Mesodermal cell (in vitro differentiated cells): ENCODE results near the gene CREB3L2.

Experiments
- H3K27ac ChIP-seq: 2 replicates; pipeline ENCODE4 v1.7.0; 2013; ENCODE audit warnings: mild to moderate bottlenecking, low read depth, low read length, moderate library complexity; ENCODE audit not compliant: severe bottlenecking
- H3K36me3 ChIP-seq: 2 replicates; pipeline ENCODE4 v1.7.1; 2013; ENCODE audit warnings: mild to moderate bottlenecking, low read length, moderate library complexity; ENCODE audit not compliant: control insufficient read depth, insufficient read depth
- H3K4me1 ChIP-seq: one replicate; pipeline ENCODE4 v1.7.1; 2013; ENCODE audit warnings: mild to moderate bottlenecking, low read length; ENCODE audit not compliant: insufficient read depth, control insufficient read depth, poor library complexity, severe bottlenecking
- H3K4me3 ChIP-seq: 2 replicates; pipeline ENCODE4 v1.7.0; 2013; ENCODE audit warnings: low read length, control low read depth, mild to moderate bottlenecking; ENCODE audit not compliant: insufficient read depth, poor library complexity, severe bottlenecking; ENCODE audit errors: extremely low read depth
- H3K9me3 ChIP-seq: 2 replicates; pipeline ENCODE4 v1.7.1; 2013; ENCODE audit warnings: mild to moderate bottlenecking, low read length, moderate library complexity; ENCODE audit not compliant: control insufficient read depth
- WGBS, 2 experiments: methylation state at CpG; one replicate each; pipeline ENCODE4 v1.1.5; 2013; ENCODE audit warnings: missing lambda C conversion rate in 2 of 2; ENCODE audit not compliant: insufficient coverage in 2 of 2; 5-methylcytosine and 5-hydroxymethylcytosine counted together

CREB3L2 gene

DNA sequence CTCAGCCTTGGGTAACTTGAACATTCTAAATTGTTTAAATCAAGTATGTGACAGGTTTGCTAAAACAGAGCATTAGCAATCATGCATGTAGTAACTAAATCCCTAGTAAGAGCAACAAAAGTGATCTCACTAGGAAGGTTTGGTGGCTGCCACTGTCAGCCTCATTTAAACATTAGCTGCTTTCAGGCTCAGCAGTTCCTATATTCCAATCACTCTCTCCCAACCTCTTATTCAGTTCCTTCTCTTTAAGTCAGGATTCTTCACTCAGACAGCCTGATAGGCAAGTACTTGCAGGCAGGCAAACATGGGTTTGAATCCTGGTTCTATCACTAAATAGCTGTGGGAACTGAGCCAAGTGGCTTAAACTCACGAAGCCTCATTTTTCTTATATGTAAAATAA lies 3.6 kb downstream of the CREB3L2 start:
- H3K27ac ChIP-seq, result no peak overlapping the region
- peaks cover 33% of the 10 kb centered on the region for H3K36me3 ChIP-seq
- H3K9me3 ChIP-seq, result no peaks in the 10 kb centered on the region
- WGBS, 2 experiments, result no CpG with 5 or more reads among the region's 1 CpG
- peaks cover 22% of the 10 kb centered on the region for H3K4me1 ChIP-seq
- H3K4me3 ChIP-seq, result no peak overlapping the region

DNA sequence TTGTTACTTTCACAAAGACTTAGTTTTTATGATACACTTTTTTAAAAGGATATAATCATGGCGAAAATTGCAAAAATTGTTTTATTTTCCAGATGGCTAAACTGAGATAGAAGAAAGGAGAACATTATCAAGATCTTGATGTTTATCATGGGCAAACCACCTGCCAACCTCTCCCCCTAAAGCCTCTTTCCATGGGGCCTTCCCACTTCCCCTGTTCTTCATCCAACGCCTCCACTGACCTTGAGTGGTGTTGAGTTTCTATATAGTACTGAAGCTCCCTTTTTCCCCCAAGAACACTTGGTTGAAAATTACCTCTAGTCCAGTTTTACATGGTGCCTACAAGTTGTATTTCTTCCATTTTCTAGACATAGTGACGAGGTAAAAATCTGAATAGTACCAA lies 5.0 kb downstream of the CREB3L2 start:
- no peak overlapping the region for H3K4me3 ChIP-seq
- H3K4me1 ChIP-seq, result peaks cover 24% of the 10 kb centered on the region
- peaks cover 33% of the 10 kb centered on the region for H3K36me3 ChIP-seq
- H3K27ac ChIP-seq, result no peak overlapping the region
- no CpG with 5 or more reads among the region's 3 CpGs for WGBS, 2 experiments
- no peaks in the 10 kb centered on the region for H3K9me3 ChIP-seq

DNA sequence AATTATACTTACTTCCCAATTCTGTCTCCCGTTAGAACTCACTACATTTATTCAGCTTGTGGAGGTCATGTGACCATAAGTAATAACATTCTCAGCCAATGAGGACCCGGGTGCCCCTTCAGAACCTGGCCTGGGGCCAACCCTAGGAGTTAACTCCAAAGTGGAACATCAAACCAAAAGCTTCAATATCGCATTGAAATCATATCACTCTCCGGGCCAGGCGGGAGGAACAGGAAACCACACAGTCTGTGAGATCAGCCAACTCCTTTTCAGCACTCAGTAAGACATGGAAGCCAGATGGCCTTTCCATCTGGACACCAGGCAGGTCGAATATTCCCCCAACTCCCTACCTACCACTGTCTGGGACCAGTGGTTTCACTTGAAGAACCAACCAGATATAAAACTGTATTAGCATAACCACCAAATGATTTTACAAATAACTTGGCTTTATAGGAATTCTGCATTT lies 5.5 kb downstream of the CREB3L2 start:
- no peaks in the 10 kb centered on the region for H3K9me3 ChIP-seq
- WGBS, 2 experiments, result 83 to 100% methylated on average over 4 to 5 of the region's 6 CpGs
- no peak overlapping the region for H3K4me3 ChIP-seq
- peaks cover 33% of the 10 kb centered on the region for H3K36me3 ChIP-seq
- H3K4me1 ChIP-seq, result peaks cover 26% of the 10 kb centered on the region
- no peak overlapping the region for H3K27ac ChIP-seq

DNA sequence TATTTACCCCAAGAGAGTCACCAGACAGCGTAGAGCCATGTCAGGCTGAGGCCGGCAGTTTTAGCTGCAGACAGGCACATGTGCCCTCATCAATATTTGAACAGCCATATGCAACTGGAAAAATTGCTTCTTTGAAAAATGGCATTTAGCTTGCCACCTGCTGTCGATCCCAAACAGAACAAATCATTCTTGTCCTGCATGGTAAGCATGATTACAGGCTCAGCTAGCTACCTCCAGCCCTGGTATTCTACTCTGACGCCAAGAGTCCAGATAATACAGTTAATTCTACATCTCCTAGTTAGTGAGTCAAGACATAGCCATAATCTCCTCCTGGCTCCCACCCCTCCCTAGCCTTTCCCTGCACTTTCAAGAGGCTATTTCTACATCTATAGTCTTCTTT lies 7.7 kb downstream of the CREB3L2 start:
- Histone ChIP-seq H3K4me3 (no peak overlapping the region), H3K36me3 (peaks cover 33% of the 10 kb centered on the region), H3K27ac (no peak overlapping the region), H3K4me1 (peaks cover 38% of the 10 kb centered on the region), H3K9me3 (no peaks in the 10 kb centered on the region)
- WGBS, 2 experiments, result 94 to 98% methylated on average over 4 of the region's 4 CpGs

DNA sequence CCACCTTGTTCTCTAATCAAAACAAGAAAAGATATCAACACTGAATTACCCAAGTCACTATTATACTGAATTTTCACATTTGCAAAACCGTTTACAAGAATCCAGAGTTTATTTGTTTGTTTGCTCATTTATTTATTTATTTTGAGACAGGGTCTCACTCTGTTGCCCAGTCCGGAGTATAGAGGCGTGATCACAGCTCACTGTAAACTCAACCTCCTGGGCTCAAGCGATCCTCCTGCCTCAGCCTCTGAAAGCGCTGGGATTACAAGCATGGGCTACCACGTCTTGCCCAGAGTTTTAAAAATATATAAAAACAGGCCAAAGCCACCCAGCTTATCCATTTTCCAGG lies 8.5 kb downstream of the CREB3L2 start:
- 94 to 100% methylated on average over 4 to 5 of the region's 6 CpGs for WGBS, 2 experiments

DNA sequence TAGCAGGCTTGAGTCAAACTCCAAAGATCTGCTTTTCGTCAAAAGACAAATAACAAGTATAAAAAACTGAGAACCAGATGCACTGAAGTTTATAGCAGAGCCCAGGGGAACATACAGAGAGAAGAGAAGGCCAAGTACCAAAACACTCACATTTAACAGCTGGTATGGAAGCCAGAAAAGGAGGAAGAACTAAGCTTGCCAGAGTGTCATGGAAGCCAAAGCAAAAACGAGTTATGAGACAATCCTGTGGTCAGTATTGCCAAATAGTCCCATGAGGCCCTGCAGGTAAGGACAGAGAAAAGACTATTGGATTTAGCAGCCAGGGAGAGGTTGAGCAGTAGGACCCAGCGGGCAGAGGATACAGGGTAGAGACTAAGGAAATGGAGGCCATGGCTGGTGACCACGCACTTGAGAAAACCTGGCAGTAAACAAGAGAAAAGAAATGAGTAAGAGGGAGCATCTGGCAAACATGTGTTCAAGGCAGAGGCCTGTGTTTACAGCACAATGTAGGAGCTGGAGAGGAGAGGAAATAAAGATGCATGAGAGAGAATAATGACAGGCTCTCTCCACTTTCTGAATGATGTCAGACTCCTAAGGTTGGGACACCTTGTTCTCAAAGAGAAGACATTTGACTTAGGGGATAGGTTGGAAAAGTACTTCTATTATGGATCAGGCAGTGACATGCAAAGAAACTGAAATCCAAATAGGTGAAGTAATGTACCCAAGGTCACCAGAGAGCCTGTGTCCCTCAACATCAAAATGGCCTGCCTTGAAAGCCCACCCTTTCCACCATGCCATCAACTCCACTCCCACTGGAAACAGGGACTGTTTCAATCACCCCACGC lies 9.1 kb downstream of the CREB3L2 start:
- Histone ChIP-seq H3K9me3 (no peaks in the 10 kb centered on the region), H3K36me3 (peaks cover 22% of the 10 kb centered on the region), H3K27ac (peak overlapping the region; percentile 92), H3K4me1 (peaks cover 48% of the 10 kb centered on the region), H3K4me3 (no peak overlapping the region)
- WGBS, 2 experiments, result 86% methylated on average over 4 to 5 of the region's 5 CpGs

More for the DNA sequence above, 8.5 kb downstream of the CREB3L2 start:
- no peaks in the 10 kb centered on the region for H3K9me3 ChIP-seq
- no peak overlapping the region for H3K4me3 ChIP-seq
- peaks cover 42% of the 10 kb centered on the region for H3K4me1 ChIP-seq
- H3K36me3 ChIP-seq, result peaks cover 28% of the 10 kb centered on the region
- peak overlapping the region; percentile 92 for H3K27ac ChIP-seq

DNA sequence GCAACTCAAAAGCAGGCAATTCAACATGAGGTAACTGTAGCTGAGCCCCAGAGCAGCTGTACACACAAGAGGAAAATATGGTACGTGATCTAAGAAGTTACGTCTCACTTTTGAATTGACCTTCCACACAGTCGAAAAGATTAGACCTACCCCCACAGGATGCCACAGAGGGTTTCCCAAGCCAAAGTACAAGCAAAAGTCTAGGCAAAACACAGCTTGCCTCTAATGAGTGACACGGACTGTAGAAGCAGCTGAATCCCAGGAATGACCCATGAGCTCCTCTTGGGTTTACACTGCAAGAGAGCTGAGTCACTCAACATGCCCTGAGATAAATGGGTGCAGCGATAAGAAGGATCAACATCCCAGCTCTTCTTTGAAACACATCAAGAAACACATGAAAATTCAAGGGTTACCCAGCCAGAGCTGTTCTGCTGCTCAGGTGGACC lies 9.8 kb downstream of the CREB3L2 start:
- Histone ChIP-seq H3K9me3 (no peaks in the 10 kb centered on the region), H3K36me3 (peaks cover 18% of the 10 kb centered on the region), H3K27ac (peak overlapping the region; percentile 92), H3K4me3 (no peak overlapping the region), H3K4me1 (peaks cover 50% of the 10 kb centered on the region)
- 90% methylated on average over 5 of the region's 5 CpGs; no CpG with 5 or more reads in 1 of the 2 experiments for WGBS, 2 experiments

DNA sequence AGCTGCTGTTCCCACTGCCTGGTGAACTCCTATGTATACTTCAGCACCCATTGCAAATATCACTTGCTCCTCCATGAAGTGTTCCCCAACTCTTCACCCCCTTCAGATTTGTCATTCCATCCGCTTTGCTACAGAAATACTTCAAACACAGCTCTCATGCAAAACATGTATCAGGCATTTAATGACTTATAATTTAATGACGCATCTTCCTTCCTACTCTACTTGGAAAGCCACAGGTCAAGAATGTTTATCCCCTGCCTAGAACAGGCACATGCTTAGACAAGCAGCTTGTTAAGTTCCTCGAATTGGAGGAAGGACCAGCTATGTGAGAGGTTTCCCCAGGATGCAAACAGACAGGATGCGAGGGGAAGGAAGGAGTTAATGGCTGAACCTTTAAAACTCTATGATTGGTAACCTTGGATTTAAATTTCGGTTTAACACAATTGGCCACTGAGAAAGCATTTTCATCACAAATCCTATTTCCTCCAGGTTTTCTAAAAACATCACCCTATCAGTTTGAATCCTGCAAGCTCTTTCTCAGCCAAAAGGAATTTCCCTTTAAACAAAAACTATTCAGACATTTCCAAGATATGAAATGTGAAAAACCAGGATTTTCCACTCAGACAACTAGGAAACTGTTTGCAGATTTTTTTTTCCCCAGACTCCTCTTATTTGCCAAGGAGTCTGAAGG lies 11.5 kb downstream of the CREB3L2 start:
- Histone ChIP-seq H3K4me3 (no peak overlapping the region), H3K27ac (peak overlapping the region; percentile 78), H3K4me1 (peaks cover 54% of the 10 kb centered on the region), H3K36me3 (peaks cover 4% of the 10 kb centered on the region), H3K9me3 (no peaks in the 10 kb centered on the region)
- 71 to 80% methylated on average over 3 of the region's 5 CpGs for WGBS, 2 experiments

DNA sequence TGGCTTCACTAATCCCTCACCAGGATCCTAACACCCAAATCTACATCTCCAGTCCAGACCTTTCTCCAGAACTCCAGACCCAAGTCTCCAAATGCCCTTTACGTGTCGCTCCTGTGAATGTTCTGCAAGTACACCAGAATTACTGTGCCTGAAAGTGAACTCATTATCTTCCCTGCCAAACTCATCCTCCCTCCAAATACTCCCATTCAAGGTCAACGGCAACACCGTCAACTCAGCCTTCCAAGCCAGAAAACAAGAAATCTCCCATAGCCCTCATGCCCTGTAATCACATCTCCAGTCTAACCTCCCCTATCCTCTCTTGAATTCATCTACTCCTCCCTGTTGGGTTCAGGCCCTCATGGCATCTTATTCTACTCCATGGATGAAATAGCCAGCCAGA lies 12.3 kb downstream of the CREB3L2 start:
- Histone ChIP-seq H3K4me1 (peaks cover 62% of the 10 kb centered on the region), H3K9me3 (no peaks in the 10 kb centered on the region), H3K4me3 (no peak overlapping the region), H3K27ac (peak overlapping the region; percentile 78), H3K36me3 (peaks cover 4% of the 10 kb centered on the region)
- 95 to 98% methylated on average over 4 of the region's 4 CpGs for WGBS, 2 experiments

DNA sequence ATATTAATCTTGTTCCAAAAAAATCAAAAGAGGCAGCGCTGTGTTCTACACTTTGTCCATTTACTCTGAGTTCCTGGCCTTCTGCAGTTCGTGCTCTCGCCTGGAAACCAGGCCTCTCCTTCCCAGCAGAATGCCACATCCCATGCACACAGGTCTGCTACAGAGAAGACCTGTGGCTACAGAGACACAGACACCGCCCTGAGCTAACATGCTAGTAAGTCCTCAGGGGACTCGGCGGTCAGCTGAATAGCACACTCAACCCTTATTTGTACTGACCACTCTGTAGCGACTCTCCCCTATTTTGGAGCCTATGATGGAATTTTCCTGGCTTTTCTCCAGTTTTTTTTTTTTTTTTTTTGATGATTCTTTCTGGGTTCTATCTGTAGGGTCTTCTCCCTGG lies 12.8 kb downstream of the CREB3L2 start:
- Histone ChIP-seq H3K4me1 (peaks cover 58% of the 10 kb centered on the region), H3K9me3 (no peaks in the 10 kb centered on the region), H3K4me3 (no peak overlapping the region), H3K27ac (no peak overlapping the region), H3K36me3 (peaks cover 9% of the 10 kb centered on the region)
- 94 to 96% methylated on average over 5 to 6 of the region's 7 CpGs for WGBS, 2 experiments

DNA sequence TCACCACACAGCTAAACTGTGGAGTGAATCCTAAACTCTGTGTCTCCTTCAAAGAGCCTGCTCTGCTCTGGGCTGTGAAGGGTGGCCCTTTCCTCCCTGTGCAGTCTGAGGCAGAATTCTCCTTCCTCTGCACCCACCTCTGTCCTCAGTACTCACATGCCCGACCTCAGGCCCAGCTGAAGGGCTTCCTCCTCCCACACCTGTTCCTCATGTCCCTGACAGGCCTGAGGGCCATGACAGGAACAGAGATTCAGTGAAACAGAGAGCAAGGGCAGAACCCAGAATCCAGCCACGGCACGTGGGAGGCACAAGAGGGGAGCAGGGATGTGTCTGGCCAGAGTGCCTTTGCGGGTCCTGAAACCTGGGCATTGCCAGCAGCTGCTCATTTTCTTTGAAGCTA lies 13.9 kb downstream of the CREB3L2 start:
- Histone ChIP-seq H3K36me3 (peaks cover 20% of the 10 kb centered on the region), H3K9me3 (peaks cover 4% of the 10 kb centered on the region), H3K4me3 (no peak overlapping the region), H3K4me1 (peaks cover 48% of the 10 kb centered on the region), H3K27ac (peak overlapping the region; percentile 23)
- WGBS, 2 experiments, result 91 to 100% methylated on average over 1 to 3 of the region's 4 CpGs
